GM12878 (cell line): Measurements from ENCODE around the gene IFT172. TPM values are rescaled to one million over a fixed set of nuclear protein-coding genes. Genes with fewer than 3 reads are reported as not detected.

ENCODE experiments used
- BCL11A ChIP-seq: IDR thresholded peaks from 2 replicates; pipeline ENCODE4 v1.6.1; 2011; ENCODE audit warnings: low read depth, low read length
- ETV6 ChIP-seq, 2 experiments: fragments of 450-650 bp in 1 of 2; IDR thresholded peaks in 1 of 2; conservative IDR thresholded peaks in 1 of 2; 2 replicates each; pipeline ENCODE4 v1.6.1; 2014; ENCODE audit warnings: antibody characterized with exemption in 1 of 2, borderline replicate concordance in 1 of 2, low read depth in 1 of 2, mild to moderate bottlenecking in 1 of 2, moderate library complexity in 1 of 2
- MYC ChIP-seq: IDR thresholded peaks from 2 replicates; pipeline ENCODE4 v1.6.1; 2011; ENCODE audit warnings: mild to moderate bottlenecking, low read length, moderate library complexity, inconsistent platforms; ENCODE audit not compliant: insufficient read depth, insufficient replicate concordance, insufficient read length, severe bottlenecking
- PAX5 ChIP-seq: IDR thresholded peaks from 2 replicates; pipeline ENCODE4 v1.6.1; 2011; ENCODE audit warnings: low read depth, low read length, borderline replicate concordance
- POLR2A ChIP-seq: IDR thresholded peaks from 2 replicates; pipeline ENCODE4 v1.6.1; 2011; ENCODE audit warnings: low read depth, mild to moderate bottlenecking, low read length
- POLR2AphosphoS5 ChIP-seq: IDR thresholded peaks from 2 replicates; pipeline ENCODE4 v1.6.1; 2011; ENCODE audit warnings: mild to moderate bottlenecking, low read length, inconsistent platforms
- SP1 ChIP-seq: IDR thresholded peaks from one replicate; pipeline ENCODE4 v1.6.1; 2011; ENCODE audit warnings: low read depth, low read length
- SUZ12 ChIP-seq: fragments of 200-600 bp; sonication (generic); IDR thresholded peaks from one replicate; pipeline ENCODE4 v1.6.1; 2018; ENCODE audit warnings: antibody characterized with exemption, mild to moderate bottlenecking; ENCODE audit not compliant: unreplicated experiment
- TCF12 ChIP-seq: IDR thresholded peaks from 2 replicates; pipeline ENCODE4 v1.6.1; 2011; ENCODE audit warnings: low read depth, mild to moderate bottlenecking, low read length
- polyA plus RNA-seq, 11 experiments: library from polyadenylated mRNA; depleted of rRNA in 4 of 11; unstranded in 6 of 11; stranded (reverse) in 5 of 11; fragments of >200 nt; fragmentation: Nextera tagmentation in 4 of 11; fragmentation: Illumina TruSeq in 1 of 11; extraction: Ambion mirVana in 4 of 11; extraction: Trizol in 1 of 11; gene quantifications; 1 replicate in 1 of 11; 2 replicates in 10 of 11; pipeline versions ENCODE4 v1.2.1 to v1.2.3, GENCODE V29; 2011 to 2016; ENCODE audit warnings: inconsistent platforms in 2 of 11, missing spikeins in 2 of 11, low read depth in 1 of 11
- total RNA-seq, 4 experiments: library from RNA; depleted of rRNA in 3 of 4; stranded (reverse); fragments of >200 nt in 3 of 4; fragmentation: Illumina TruSeq in 1 of 4; extraction: Trizol in 1 of 4; gene quantifications; 2 replicates each; pipeline versions ENCODE4 v1.2.1 to v1.2.3, GENCODE V29; 2013 to 2021
- TF ChIP-seq, protein P1 (sequence below): fragments of 450-650 bp; IDR thresholded peaks from 2 replicates; pipeline ENCODE4 v1.6.1; 2018; ENCODE audit warnings: borderline replicate concordance, mild to moderate bottlenecking; ENCODE audit not compliant: partially characterized antibody
- TF ChIP-seq, protein P2 (sequence below): fragments of 450-650 bp; IDR thresholded peaks from 2 replicates; pipeline ENCODE4 v1.6.1; 2016; ENCODE audit warnings: mild to moderate bottlenecking, moderate library complexity, borderline replicate concordance

Gene IFT172
- total and polyA plus RNA-seq, 10 of the 15 experiments (the other 5 are each of a cell fraction or from before 2014, with no cell fraction given), result 2.4 to 8.6 (median 6.2) TPM

DNA sequence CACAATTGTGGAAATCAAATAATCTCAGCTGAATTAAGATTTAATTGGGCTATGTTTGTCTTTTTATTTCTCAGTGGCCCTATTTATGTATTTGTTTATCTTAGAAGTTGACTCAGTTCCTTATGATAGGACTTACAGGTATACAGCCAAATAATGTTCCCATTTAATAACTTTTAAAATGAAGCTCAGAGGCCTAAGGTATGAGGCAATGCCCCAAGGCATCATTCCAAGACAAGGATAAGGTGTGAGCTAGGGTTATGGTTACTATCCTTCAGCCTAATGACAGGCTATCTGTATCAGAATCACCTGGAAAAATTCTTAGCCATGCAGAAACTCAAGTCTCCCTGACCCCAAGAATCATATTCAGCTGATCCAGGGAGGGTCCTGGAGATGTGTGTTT lies 68.5 kb downstream of the IFT172 start (continued):
- TF ChIP-seq, protein P1, sequence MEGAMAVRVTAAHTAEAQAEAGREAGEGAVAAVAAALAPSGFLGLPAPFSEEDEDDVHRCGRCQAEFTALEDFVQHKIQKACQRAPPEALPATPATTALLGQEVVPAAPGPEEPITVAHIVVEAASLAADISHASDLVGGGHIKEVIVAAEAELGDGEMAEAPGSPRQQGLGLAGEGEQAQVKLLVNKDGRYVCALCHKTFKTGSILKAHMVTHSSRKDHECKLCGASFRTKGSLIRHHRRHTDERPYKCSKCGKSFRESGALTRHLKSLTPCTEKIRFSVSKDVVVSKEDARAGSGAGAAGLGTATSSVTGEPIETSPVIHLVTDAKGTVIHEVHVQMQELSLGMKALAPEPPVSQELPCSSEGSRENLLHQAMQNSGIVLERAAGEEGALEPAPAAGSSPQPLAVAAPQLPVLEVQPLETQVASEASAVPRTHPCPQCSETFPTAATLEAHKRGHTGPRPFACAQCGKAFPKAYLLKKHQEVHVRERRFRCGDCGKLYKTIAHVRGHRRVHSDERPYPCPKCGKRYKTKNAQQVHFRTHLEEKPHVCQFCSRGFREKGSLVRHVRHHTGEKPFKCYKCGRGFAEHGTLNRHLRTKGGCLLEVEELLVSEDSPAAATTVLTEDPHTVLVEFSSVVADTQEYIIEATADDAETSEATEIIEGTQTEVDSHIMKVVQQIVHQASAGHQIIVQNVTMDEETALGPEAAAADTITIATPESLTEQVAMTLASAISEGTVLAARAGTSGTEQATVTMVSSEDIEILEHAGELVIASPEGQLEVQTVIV, result no peak
- TF ChIP-seq POLR2A (no peak), PAX5 (no peak), SP1 (no peak), TCF12 (no peak), ETV6 (conservative IDR thresholded peaks at IDR 0.05 in 1 of 2, IDR thresholded peaks at IDR 0.05 in 1 of 2; ENCODE audit: borderline replicate concordance in 1 of 2, low read depth in 1 of 2) (no peak), POLR2AphosphoS5 (no peak), MYC (no peak), SUZ12 (no peak), BCL11A (no peak)
- TF ChIP-seq, protein P2, sequence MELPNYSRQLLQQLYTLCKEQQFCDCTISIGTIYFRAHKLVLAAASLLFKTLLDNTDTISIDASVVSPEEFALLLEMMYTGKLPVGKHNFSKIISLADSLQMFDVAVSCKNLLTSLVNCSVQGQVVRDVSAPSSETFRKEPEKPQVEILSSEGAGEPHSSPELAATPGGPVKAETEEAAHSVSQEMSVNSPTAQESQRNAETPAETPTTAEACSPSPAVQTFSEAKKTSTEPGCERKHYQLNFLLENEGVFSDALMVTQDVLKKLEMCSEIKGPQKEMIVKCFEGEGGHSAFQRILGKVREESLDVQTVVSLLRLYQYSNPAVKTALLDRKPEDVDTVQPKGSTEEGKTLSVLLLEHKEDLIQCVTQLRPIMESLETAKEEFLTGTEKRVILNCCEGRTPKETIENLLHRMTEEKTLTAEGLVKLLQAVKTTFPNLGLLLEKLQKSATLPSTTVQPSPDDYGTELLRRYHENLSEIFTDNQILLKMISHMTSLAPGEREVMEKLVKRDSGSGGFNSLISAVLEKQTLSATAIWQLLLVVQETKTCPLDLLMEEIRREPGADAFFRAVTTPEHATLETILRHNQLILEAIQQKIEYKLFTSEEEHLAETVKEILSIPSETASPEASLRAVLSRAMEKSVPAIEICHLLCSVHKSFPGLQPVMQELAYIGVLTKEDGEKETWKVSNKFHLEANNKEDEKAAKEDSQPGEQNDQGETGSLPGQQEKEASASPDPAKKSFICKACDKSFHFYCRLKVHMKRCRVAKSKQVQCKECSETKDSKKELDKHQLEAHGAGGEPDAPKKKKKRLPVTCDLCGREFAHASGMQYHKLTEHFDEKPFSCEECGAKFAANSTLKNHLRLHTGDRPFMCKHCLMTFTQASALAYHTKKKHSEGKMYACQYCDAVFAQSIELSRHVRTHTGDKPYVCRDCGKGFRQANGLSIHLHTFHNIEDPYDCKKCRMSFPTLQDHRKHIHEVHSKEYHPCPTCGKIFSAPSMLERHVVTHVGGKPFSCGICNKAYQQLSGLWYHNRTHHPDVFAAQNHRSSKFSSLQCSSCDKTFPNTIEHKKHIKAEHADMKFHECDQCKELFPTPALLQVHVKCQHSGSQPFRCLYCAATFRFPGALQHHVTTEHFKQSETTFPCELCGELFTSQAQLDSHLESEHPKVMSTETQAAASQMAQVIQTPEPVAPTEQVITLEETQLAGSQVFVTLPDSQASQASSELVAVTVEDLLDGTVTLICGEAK, result no peak
